ENCODE measurements around the gene SH3PXD2B.
A peak's percentile ranks its signal among the peaks of the same experiment; 100 is the strongest.
"Not testable (repeated sequence)": the region's sequence is repeated elsewhere in the genome, so short reads cannot be mapped to it uniquely, and the experiment has no call there.

SH3PXD2B gene

GRCh38 chr5:172485511-172486202 lies 31.3 kb upstream of the SH3PXD2B start:
- no peak for DNase-seq

GRCh38 chr5:172484664-172485063 lies 30.3 kb upstream of the SH3PXD2B start:
- DNase-seq, result no peak

- DNase-seq, result no peak
These were observed 28.1 kb upstream of the SH3PXD2B start for GRCh38 chr5:172482156-172483020.

GRCh38 chr5:172481011-172481800 lies 26.9 kb upstream of the SH3PXD2B start:
- DNase-seq, result no peak

GRCh38 chr5:172479784-172480115 lies 25.4 kb upstream of the SH3PXD2B start:
- no peak for DNase-seq

- peak; percentile 79 for DNase-seq
These were observed 24.9 kb upstream of the SH3PXD2B start for GRCh38 chr5:172479034-172479783.

GRCh38 chr5:172478695-172479033 lies 24.3 kb upstream of the SH3PXD2B start:
- not testable (repeated sequence) for DNase-seq

- DNase-seq, result no peak
These were observed 23.9 kb upstream of the SH3PXD2B start for GRCh38 chr5:172478256-172478655.

GRCh38 chr5:172477466-172477865 lies 23.1 kb upstream of the SH3PXD2B start:
- no peak for DNase-seq

- DNase-seq, result no peak
These were observed 20.0 kb upstream of the SH3PXD2B start for GRCh38 chr5:172474293-172474692.

GRCh38 chr5:172473427-172473826 lies 19.1 kb upstream of the SH3PXD2B start:
- DNase-seq, result no peak

- no peak for DNase-seq
These were observed 15.4 kb upstream of the SH3PXD2B start for GRCh38 chr5:172469697-172470096.

- no peak for DNase-seq
These were observed 11.7 kb upstream of the SH3PXD2B start for GRCh38 chr5:172466062-172466461.

GRCh38 chr5:172463031-172463430 lies 8.7 kb upstream of the SH3PXD2B start:
- no peak for DNase-seq

GRCh38 chr5:172459783-172460165 lies 5.4 kb upstream of the SH3PXD2B start:
- DNase-seq, result no peak

GRCh38 chr5:172458976-172459782 lies 4.9 kb upstream of the SH3PXD2B start:
- no peak for DNase-seq

- DNase-seq, result no peak
These were observed 1.9 kb upstream of the SH3PXD2B start for GRCh38 chr5:172456076-172456722.

GRCh38 chr5:172455511-172456061 lies 1.3 kb upstream of the SH3PXD2B start:
- no peak for DNase-seq

GRCh38 chr5:172455087-172455381 lies 709 bp upstream of the SH3PXD2B start:
- no peak for DNase-seq

- no peak for DNase-seq
These were observed 353 bp downstream of the SH3PXD2B start for GRCh38 chr5:172453986-172454357.

- no peak for DNase-seq
These were observed 929 bp downstream of the SH3PXD2B start for GRCh38 chr5:172453206-172453985.
